PC-3 (cell line): ENCODE measurements around the gene PAMR1.

Source experiments
- EZH2 ChIP-seq: fragments of 300-600 bp; sonication (generic); IDR thresholded peaks from one replicate; pipeline ENCODE4 v1.6.1; 2017; ENCODE audit warnings: antibody characterized with exemption, mild to moderate bottlenecking, low read length; ENCODE audit not compliant: unreplicated experiment
- EZH2phosphoT487 ChIP-seq: fragments of 300-600 bp; sonication (generic); IDR thresholded peaks from 2 replicates; pipeline ENCODE4 v1.6.1; 2018; ENCODE audit warnings: mild to moderate bottlenecking, antibody characterized with exemption, low read length, borderline replicate concordance

GRCh38 chr11:35553021-35553420 is 27.6 kb upstream of the PAMR1 start:
- TF ChIP-seq EZH2, result no peak
- no peak for TF ChIP-seq EZH2phosphoT487
